Inflammatory macrophage treated with lipopolysaccharide for 4 hours (primary cell): ENCODE data around the gene DEFB131B.
"Not testable (repeated sequence)": the region's sequence is repeated elsewhere in the genome, so short reads cannot be mapped to it uniquely, and the experiment has no call there.

ENCODE experiments used
- DNase-seq: peaks from one replicate; pipeline ENCODE4 v3.0.0-alpha.2; 2020

Gene DEFB131B

GRCh38 chr11:71878059-71878458, at the start of gene DEFB131B:
Gene DEFB131B, plus strand, starts transcription at chr11:71878453. Its CDS starts 0 bp downstream, at chr11:71878453.
- not testable (repeated sequence) for DNase-seq

GRCh38 chr11:71829247-71829646, 49.0 kb upstream of the DEFB131B start:
- not testable (repeated sequence) for DNase-seq

GRCh38 chr11:71829686-71830085, 48.6 kb upstream of the DEFB131B start:
- not testable (repeated sequence) for DNase-seq

GRCh38 chr11:71832811-71833210, 45.4 kb upstream of the DEFB131B start, which contains the start of gene DEFB108B:
Gene DEFB108B, plus strand, starts transcription at chr11:71833200. Its CDS starts 0 bp downstream, at chr11:71833200.
- DNase-seq, result not testable (repeated sequence)

- DNase-seq, result not testable (repeated sequence)
Measured at GRCh38 chr11:71842720-71843119, 35.5 kb upstream of the DEFB131B start.

DNA sequence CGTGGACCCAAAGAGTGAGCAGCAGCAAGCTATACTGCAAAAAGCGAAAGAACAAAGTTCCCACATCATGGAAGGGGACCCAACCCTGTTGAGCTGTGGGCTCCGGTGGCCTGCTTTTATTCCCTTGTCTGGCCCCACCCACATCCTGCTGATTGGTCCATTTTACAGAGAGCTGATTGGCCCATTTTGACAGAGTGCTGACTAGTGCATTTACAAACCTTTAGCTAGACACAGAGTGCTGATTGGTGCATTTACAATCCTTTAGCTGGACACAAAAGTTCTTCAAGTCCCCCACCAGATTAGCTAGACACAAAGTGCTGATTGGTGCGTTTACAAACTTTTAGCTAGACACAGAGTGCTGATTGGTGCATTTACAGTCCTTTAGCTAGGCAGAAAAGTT, 34.9 kb upstream of the DEFB131B start:
- not testable (repeated sequence) for DNase-seq

GRCh38 chr11:71843858-71844257, 34.4 kb upstream of the DEFB131B start:
- no peak for DNase-seq

- DNase-seq, result not testable (repeated sequence)
Measured at GRCh38 chr11:71853895-71854294, 24.4 kb upstream of the DEFB131B start.

DNA sequence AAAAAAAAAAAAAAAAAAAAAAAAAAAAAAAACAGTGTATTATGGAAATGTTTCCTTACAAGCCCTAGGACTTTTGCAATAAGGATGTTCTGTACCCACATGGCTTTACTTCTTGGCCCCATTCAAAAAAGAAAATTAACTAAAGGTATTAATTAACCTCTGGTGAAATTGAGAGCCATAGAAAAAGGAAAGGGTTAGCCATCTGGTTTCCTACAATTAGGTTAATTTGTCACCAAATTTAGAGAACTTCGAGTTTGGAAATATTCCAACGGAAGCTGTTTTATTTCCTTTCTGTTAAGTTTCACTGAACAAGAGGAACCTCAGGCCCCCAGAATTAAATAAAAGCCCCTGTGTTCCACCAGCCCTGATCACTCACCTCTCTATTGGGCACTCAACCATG, 22.4 kb upstream of the DEFB131B start:
- peak; percentile 7 for DNase-seq

DNA sequence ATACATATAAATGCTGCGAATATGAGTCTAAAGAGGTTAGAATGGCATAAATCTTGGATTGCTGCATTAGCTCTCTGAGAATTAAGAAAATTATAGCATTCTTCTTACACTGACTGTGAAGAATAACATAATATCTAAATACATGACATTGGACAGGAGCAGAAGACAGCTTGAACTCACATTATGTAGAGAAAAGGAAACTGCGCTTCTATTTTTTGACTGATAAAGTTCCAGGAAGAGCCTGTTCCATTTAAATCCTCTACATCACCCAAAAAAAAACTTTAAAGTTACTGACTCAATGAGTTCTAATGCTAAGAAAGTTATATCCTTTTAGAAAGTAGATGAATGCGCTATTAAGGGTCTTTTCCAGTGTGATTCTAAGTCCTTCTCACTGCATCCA, 17.4 kb upstream of the DEFB131B start:
- not testable (repeated sequence) for DNase-seq

DNA sequence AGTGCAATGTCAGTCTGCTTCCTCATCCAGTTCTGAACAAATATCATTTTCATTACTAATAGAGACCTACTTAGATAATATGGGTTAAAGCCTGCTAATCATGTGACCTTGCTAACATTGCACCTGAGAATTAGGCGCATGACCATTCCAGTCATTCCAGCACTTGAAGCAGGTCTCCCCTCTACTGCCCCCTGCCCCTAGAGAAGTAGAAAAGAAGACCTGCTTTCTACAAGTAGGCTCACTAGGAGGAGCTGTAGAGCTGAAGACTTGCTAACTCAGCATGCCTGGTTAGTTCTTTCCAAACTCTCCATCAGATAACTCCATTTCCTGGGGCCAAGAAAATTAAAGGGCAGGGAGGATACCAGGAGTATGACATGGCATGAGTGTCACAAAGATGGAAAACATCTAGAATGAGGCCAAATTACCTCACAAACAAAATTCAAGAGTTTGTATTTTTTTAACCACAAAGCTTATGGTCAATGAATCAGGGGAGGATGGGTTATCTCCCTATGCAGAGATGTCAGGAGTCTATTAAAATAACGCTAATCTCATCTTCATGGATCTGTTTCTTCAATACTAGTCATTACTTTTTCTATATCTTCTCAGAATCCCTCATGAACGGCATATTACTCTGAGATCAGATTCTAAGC, 14.2 kb upstream of the DEFB131B start:
- peak; percentile 40 for DNase-seq

DNA sequence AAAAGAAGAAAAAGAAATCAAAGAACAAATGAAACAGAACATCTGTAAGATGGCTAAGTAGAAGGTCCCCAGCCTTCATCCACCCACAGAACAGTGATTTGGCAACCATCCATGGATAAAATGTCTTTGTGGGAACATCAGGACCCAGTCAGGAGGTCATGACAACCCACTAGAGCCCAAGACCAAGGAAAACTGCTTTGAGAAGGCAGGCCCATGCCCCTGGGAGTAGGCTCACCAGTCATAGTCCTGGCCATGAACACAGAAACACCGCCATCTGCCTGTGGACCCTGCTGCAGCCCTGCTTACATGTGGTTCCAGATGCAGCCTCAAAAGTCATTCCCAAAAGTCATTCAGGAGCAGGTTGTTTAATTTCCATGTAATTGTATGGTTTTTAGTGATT, 11.0 kb upstream of the DEFB131B start:
- DNase-seq, result not testable (repeated sequence)

DNA sequence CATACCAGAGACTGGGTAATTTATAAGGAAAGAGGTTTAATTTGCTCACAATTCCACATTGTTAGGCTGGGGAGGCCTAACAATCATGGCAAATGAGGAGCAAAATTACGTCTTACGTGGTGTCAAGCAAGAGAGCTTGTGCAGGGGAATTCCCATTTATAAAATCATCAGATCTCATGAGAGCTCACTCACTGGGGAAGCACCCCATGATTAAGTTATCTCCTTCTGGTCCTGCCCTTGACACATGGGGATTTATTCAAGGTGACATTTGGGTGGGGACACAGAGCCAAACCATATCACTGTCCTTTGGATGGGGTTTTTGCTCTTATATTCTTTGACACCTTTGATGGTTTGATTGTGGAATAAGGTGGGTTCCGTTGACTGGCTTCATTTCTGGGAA, 8.3 kb upstream of the DEFB131B start:
- DNase-seq, result peak; percentile 1

DNA sequence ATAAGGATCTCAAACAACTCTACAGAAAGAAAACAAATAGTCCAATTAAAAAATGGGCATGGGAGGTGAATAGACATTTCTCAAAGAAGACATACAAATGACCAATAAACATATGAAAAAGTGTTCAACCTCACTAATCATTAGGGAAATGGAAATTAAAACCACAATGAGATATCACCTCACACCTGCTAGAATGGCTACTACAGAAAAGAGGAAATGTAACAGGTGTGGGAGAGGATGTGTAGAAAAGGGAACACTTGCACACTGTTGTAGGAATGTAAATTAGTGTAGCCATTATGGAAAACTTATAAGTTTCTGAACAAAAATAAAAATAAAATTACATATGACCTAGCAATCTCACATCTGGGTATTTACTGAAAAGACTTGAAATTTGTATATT, 7.6 kb upstream of the DEFB131B start:
- not testable (repeated sequence) for DNase-seq

DNA sequence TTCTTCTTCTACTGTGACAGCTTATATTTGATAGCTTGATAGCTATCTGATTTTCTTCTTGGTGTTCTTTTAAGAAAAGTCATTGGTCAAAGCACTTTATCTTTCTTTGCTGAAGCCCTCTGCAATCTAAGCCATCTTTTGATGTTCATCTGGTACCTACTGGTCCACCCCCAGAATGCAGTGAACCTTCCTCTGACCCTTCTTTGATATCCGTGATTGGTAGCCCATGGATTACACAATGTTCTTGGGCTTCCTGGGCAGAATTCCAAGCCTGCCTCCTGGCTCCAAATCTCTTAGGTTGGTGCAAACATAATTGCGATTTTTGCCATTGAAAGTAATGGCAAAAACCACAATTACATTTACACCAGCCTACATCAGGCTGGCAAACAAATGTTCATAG, 2.0 kb upstream of the DEFB131B start:
- not testable (repeated sequence) for DNase-seq

- not testable (repeated sequence) for DNase-seq
Measured at GRCh38 chr11:71885806-71886205, 7.6 kb downstream of the DEFB131B start.

DNA sequence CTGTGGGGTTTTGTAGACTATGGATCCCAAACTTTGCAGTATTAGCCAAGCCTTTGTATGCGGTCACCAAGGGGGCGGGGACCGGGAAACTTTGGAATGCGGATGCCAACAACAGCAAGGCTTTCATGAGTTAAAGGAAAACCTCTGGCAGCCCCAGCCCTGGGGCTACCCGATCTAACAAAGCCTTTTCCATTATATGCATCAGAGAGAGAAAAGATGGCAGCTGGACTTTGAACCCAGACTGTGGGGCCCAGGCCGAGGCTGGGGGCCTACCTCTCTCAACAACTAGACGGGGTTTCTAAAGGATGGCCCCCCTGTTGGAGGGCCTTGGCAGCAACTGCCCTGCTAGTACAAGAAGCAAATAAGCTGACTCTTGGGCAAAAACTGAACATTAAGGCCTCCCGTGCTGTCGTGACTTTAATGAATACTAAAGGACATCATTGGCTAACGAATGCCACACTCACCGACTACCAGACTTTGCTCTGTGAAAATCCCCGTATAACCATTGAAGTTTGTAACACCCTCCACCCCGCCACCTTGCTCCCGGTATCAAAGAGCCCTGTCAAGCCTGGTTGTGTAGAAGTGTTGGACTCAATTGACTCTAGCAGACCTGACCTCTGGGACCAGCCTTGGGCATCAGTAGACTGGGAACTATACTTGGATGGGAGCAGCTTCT, 10.2 kb downstream of the DEFB131B start:
- not testable (repeated sequence) for DNase-seq

- not testable (repeated sequence) for DNase-seq
Measured at GRCh38 chr11:71889181-71889872, 11.1 kb downstream of the DEFB131B start.

DNA sequence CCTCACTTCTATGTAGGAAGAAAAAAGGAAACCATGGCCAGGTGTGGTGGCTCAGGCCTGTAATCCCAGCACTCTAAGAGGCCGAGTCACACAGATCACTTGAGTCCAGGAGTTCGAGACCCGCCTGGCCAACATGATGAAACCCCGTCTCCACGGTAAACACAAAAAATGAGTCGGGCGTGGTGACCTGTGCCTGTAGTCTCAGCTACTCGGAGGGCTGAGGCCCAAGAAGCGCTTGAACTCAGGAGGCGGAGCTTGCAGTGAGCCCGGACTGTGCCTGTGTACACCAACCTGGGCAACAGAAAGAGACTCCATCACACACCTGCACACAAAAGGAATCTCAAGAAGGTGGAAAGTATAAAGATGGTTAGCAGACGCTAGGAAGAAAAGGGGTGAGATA, 17.7 kb downstream of the DEFB131B start:
- no peak for DNase-seq

- not testable (repeated sequence) for DNase-seq
Measured at GRCh38 chr11:71901137-71901536, 22.9 kb downstream of the DEFB131B start.

DNA sequence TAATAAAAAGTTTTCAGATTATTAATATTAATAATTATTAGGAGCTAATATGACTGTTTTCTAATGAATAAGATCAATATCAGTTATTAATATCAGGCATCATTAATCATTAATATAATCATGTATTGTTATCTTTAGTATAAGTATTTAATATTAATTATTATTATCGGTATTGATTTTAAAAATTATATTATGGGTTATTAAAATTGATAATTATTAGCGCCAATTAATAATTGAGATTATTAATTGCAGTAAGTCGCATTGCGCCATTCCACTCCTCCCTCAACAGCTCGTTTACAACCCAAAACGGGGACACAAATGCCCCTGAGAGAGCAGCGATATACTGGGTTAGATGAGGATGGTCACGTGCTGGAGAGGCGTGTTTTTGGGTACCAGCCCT, 30.0 kb downstream of the DEFB131B start:
- DNase-seq, result no peak

GRCh38 chr11:71910775-71911174, 32.5 kb downstream of the DEFB131B start:
- not testable (repeated sequence) for DNase-seq

DNA sequence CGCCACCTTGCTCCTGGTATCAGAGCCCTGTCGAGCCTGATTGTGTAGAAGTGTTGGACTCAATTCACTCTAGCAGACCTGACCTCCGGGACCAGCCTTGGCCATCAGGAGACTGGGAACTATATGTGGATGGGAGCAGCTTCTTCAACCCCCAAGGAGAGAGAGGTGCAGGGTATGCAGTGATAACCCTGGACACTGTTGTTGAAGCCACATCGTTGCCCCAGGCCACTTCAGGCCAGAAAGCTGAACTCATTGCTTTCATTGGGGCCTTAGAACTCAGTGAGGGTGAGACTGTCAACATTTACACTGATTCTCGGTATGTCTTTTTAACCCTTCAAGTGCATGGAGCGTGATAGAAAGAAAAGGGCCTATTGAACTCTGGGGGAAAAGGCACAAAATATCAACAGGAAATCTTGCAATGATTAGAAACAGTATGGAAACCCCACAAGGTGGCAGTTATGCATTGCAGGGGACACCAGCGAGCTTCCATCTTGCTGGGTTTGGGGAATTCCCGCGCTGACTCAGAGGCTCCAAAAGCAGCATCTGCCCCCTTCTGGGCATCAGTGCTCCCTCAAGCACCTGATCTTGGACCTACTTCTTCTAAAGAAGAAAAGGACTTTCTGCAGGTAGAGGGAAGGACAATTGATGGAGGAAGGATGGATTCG, 33.2 kb downstream of the DEFB131B start:
- peak; percentile 7 for DNase-seq
